OCI-LY7 (cell line): ENCODE measurements around the gene CTCF. TPM values are rescaled to one million over a fixed set of nuclear protein-coding genes. Genes with fewer than 3 reads are reported as not detected.

ENCODE experiments used
- BruUV-seq: library from RNA; stranded (reverse); fragments of 400-500 nt; replicated peaks from 2 replicates; lab custom pipeline; 2021; lab: Mats Ljungman, UMichigan
- CTCF ChIA-PET: fragments of 300-600 bp; sonication (Branson Sonifier 250); formaldehyde crosslinking; loops from one replicate; lab custom pipeline; 2022; ENCODE audit warnings: antibody characterized with exemption; ENCODE audit not compliant: unreplicated experiment; lab: Charles Lee
- POLR2A ChIA-PET: fragments of 300-600 bp; sonication (Branson Sonifier 250); formaldehyde crosslinking; loops from one replicate; lab custom pipeline; 2022; ENCODE audit warnings: antibody characterized with exemption; lab: Charles Lee
- DNase-seq: peaks from one replicate; pipeline ENCODE4 v3.0.0-alpha.2; 2015; ENCODE audit warnings: low spot score
- H2AFZ ChIP-seq: fragments of 200-600 bp; sonication (generic), shearing (Covaris generic); 2 replicates; pipeline ENCODE4 v1.6.1; 2014; ENCODE audit warnings: mild to moderate bottlenecking, antibody characterized with exemption, low read length, moderate library complexity
- H3K27ac ChIP-seq: fragments of 200-600 bp; sonication (generic); 2 replicates; pipeline ENCODE4 v1.5.1; 2014; ENCODE audit warnings: mixed run types, low read depth, mild to moderate bottlenecking, moderate library complexity, low read length, inconsistent platforms; ENCODE audit not compliant: poor library complexity, severe bottlenecking
- H3K36me3 ChIP-seq: fragments of 200-600 bp; sonication (generic); 2 replicates; pipeline ENCODE4 v1.6.1; 2014; ENCODE audit warnings: mild to moderate bottlenecking, antibody characterized with exemption, low read length, moderate library complexity, mixed read lengths; ENCODE audit not compliant: insufficient read depth
- H3K4me1 ChIP-seq: fragments of 200-600 bp; sonication (generic); 2 replicates; pipeline ENCODE4 v1.5.1; 2014; ENCODE audit warnings: mild to moderate bottlenecking, low read length; ENCODE audit not compliant: insufficient read depth, poor library complexity, severe bottlenecking
- H3K4me2 ChIP-seq: fragments of 200-600 bp; sonication (generic); 2 replicates; pipeline ENCODE4 v1.6.1; 2014; ENCODE audit warnings: mild to moderate bottlenecking, low read length
- H3K4me3 ChIP-seq: fragments of 200-600 bp; sonication (generic); 2 replicates; pipeline ENCODE4 v1.5.1; 2014; ENCODE audit warnings: mild to moderate bottlenecking, low read depth, low read length; ENCODE audit not compliant: poor library complexity, severe bottlenecking
- H3K79me2 ChIP-seq: fragments of 200-600 bp; sonication (generic); 2 replicates; pipeline ENCODE4 v1.6.1; 2016; ENCODE audit warnings: low read depth, mild to moderate bottlenecking, low read length, moderate library complexity, mixed read lengths; ENCODE audit not compliant: insufficient read depth
- H3K9me2 ChIP-seq: fragments of 200-600 bp; sonication (generic); 2 replicates; pipeline ENCODE4 v1.6.1; 2016; ENCODE audit warnings: mild to moderate bottlenecking, low read length, mixed read lengths; ENCODE audit not compliant: insufficient read depth
- H3K9me3 ChIP-seq: fragments of 200-600 bp; sonication (generic); 2 replicates; pipeline ENCODE4 v1.6.1; 2014; ENCODE audit warnings: mild to moderate bottlenecking, mixed run types, low read length, mixed read lengths
- H4K20me1 ChIP-seq: fragments of 200-600 bp; sonication (generic); 2 replicates; pipeline ENCODE4 v1.6.1; 2014; ENCODE audit warnings: mild to moderate bottlenecking, antibody characterized with exemption, low read length, moderate library complexity, mixed read lengths; ENCODE audit not compliant: insufficient read depth
- EZH2phosphoT487 ChIP-seq: fragments of 200-600 bp; sonication (generic); IDR thresholded peaks from 2 replicates; pipeline ENCODE4 v1.6.1; 2018; ENCODE audit warnings: low read depth, borderline replicate concordance, mild to moderate bottlenecking, mixed run types, antibody characterized with exemption, low read length, moderate library complexity, mixed read lengths
- intact Hi-C: fragments of 100-400 bp; cut with micrococcal nuclease; formaldehyde crosslinking; loops from one replicate; pipeline ENCODE4 v1.10.0; 2022; ENCODE audit not compliant: unreplicated experiment
- small RNA-seq: library from RNA; depleted of rRNA; stranded (forward); fragments of <200 nt; gene quantifications from one replicate; pipeline ENCODE3, GENCODE V24; 2014
- total RNA-seq, 2 experiments: library from RNA; depleted of rRNA in 1 of 2; stranded (reverse); fragments of >200 nt in 1 of 2; shearing (Covaris generic) in 1 of 2; gene quantifications; 2 replicates each; pipeline ENCODE4 v1.2.3, GENCODE V29; 2014 to 2022
- TF ChIP-seq, protein P1 (sequence below): fragments of 200-600 bp; sonication (generic); conservative IDR thresholded peaks from 2 replicates; pipeline ENCODE4 v1.5.1; 2014; ENCODE audit warnings: mild to moderate bottlenecking, antibody characterized with exemption, low read length, moderate library complexity, mixed read lengths

The CTCF gene
- total RNA-seq, 2 experiments from 2014 or later, result 70.6 to 83.5 TPM

DNA sequence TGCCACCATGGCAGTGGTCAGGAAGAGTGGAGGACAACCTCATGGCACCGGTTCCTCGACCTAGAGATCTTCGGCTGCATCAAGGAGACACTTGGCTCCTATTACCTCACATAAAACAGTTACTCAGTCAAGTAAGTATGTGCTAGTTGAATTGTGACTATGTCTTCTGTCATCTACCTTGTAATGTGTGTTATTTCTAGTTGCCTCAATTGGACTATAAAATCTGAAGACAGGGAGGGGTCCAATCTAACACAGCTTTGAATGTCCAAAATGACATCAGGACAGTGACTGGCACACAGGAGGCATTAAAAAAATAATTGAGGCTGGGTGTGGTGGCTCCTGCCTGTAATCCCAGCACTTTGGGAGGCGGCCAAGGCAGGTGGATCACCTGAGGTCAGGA is 121.4 kb downstream of the CTCF start:
- no peak for TF ChIP-seq EZH2phosphoT487
- TF ChIP-seq, protein P1, sequence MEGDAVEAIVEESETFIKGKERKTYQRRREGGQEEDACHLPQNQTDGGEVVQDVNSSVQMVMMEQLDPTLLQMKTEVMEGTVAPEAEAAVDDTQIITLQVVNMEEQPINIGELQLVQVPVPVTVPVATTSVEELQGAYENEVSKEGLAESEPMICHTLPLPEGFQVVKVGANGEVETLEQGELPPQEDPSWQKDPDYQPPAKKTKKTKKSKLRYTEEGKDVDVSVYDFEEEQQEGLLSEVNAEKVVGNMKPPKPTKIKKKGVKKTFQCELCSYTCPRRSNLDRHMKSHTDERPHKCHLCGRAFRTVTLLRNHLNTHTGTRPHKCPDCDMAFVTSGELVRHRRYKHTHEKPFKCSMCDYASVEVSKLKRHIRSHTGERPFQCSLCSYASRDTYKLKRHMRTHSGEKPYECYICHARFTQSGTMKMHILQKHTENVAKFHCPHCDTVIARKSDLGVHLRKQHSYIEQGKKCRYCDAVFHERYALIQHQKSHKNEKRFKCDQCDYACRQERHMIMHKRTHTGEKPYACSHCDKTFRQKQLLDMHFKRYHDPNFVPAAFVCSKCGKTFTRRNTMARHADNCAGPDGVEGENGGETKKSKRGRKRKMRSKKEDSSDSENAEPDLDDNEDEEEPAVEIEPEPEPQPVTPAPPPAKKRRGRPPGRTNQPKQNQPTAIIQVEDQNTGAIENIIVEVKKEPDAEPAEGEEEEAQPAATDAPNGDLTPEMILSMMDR, result no peak
- no peak overlapping the region for H3K4me3 ChIP-seq
- H3K4me2 ChIP-seq, result no peak overlapping the region
- H3K9me2 ChIP-seq, result no peaks in the 10 kb centered on the region
- H3K9me3 ChIP-seq, result no peaks in the 10 kb centered on the region
- no peaks in the 10 kb centered on the region for H4K20me1 ChIP-seq
- no TSS peak for BruUV-seq
- H3K36me3 ChIP-seq, result peaks cover 21% of the 10 kb centered on the region
- ChIA-PET POLR2A (interaction anchor here (0.6 kb wide), 1 partner anchor 1469 kb away, joined by 4 read pairs; no protein-coding TSS in a partner anchor), CTCF (no interaction called here)
- H3K4me1 ChIP-seq, result peaks cover 14% of the 10 kb centered on the region
- intact Hi-C loops, result no loop called here
- no peak overlapping the region for H3K27ac ChIP-seq
- H3K79me2 ChIP-seq, result no peaks in the 10 kb centered on the region
- H2AFZ ChIP-seq, result no peak overlapping the region
- no peak for DNase-seq

DNA sequence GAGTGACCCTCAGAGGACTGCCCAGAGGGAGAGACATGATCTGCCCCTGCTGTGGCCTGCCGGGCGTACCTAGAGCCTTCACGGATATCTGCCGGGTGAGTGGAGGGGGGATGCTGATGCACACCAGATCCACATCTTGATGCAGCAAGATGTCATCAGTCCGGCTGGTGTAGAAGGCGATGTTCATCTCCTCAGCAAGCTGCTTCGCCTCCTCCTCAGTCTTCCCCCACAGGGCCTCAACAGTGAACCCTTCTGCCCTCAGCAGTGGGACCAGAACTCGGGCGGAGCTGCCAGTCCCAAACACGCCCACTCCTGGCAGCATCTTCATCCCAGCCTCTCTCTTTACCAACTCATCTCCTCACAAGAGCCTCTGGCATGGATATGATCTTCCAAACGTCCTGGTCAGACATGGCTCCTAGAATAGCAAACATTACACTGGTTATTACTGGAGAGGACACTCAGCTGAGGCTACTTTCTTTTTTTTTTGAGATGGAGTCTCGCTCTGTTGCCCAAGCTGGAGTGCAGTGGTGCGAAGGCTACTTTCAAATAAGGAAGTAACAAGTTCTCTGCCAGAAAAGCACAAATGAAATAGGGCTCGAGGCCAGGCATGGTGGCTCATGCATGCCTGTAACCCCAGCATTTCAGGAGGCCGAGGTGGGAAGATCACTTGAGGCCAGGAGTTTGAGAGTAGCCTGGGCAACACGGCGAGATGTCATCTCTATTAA is 123.2 kb downstream of the CTCF start:
- Histone ChIP-seq H3K4me3 (no peak overlapping the region), H3K9me3 (no peaks in the 10 kb centered on the region), H3K4me1 (peaks cover 14% of the 10 kb centered on the region), H2AFZ (no peak overlapping the region), H4K20me1 (no peaks in the 10 kb centered on the region), H3K9me2 (no peaks in the 10 kb centered on the region), H3K36me3 (peaks cover 21% of the 10 kb centered on the region), H3K79me2 (no peaks in the 10 kb centered on the region), H3K4me2 (no peak overlapping the region), H3K27ac (no peak overlapping the region)
- TF ChIP-seq, protein P1, result no peak
- no peak for TF ChIP-seq EZH2phosphoT487
- CTCF ChIA-PET, result no interaction called here
- BruUV-seq, result no TSS peak
- intact Hi-C loops, result no loop called here
- peak; percentile 67 for DNase-seq
- POLR2A ChIA-PET, result interaction anchor here (1.1 to 1.3 kb wide), 2 partner anchors 131 to 159 kb away, joined by 3 read pairs; no protein-coding TSS in a partner anchor

Small RNA genes lying within 50 kb of the gene (small RNA-seq; reads per million reads assigned to genes)
- gene AC027682.3, result not detected

Other genes with a start within 250 kb of the CTCF start
- gene KCTD19, start 235.8 kb upstream of the CTCF start, total RNA-seq (2014; rRNA removed; shearing (Covaris generic)), result not detected in 2 replicates
- 0.17 and 1.4 TPM in 2 replicates for gene KCTD19, start 235.8 kb upstream of the CTCF start, total RNA-seq (2022)
- gene LRRC36, start 235.7 kb upstream of the CTCF start, total RNA-seq (2014; rRNA removed; shearing (Covaris generic)), result not detected in 2 replicates
- gene LRRC36, start 235.7 kb upstream of the CTCF start, total RNA-seq (2022), result not detected in 2 replicates
- not detected in 2 replicates for gene TPPP3, start 169.0 kb upstream of the CTCF start, total RNA-seq (2014; rRNA removed; shearing (Covaris generic))
- not detected in 2 replicates for gene TPPP3, start 169.0 kb upstream of the CTCF start, total RNA-seq (2022)
- gene ZDHHC1, start 146.0 kb upstream of the CTCF start, total RNA-seq (2014; rRNA removed; shearing (Covaris generic)), result not detected in 2 replicates
- not detected in 2 replicates for gene ZDHHC1, start 146.0 kb upstream of the CTCF start, total RNA-seq (2022)
- gene HSD11B2, start 131.4 kb upstream of the CTCF start, total RNA-seq (2014; rRNA removed; shearing (Covaris generic)), result not detected in 2 replicates
- gene HSD11B2, start 131.4 kb upstream of the CTCF start, total RNA-seq (2022), result not detected in 2 replicates
- gene ATP6V0D1, start 81.4 kb upstream of the CTCF start, total RNA-seq (2014; rRNA removed; shearing (Covaris generic)), result 13.5 and 24.4 TPM in 2 replicates
- gene ATP6V0D1, start 81.4 kb upstream of the CTCF start, total RNA-seq (2022), result 34.0 and 38.0 TPM in 2 replicates
- gene AGRP, start 79.0 kb upstream of the CTCF start, total RNA-seq (2014; rRNA removed; shearing (Covaris generic)), result not detected in 2 replicates
- 0.52 TPM in 1 of 2 replicates, not detected in the other for gene AGRP, start 79.0 kb upstream of the CTCF start, total RNA-seq (2022)
- gene RIPOR1, start 33.7 kb upstream of the CTCF start, total RNA-seq (2014; rRNA removed; shearing (Covaris generic)), result 8.9 and 9.7 TPM in 2 replicates
- gene RIPOR1, start 33.7 kb upstream of the CTCF start, total RNA-seq (2022), result 26.4 and 40.2 TPM in 2 replicates
- 98.0 and 114 TPM in 2 replicates for gene CARMIL2, start 82.6 kb downstream of the CTCF start, total RNA-seq (2014; rRNA removed; shearing (Covaris generic))
- gene CARMIL2, start 82.6 kb downstream of the CTCF start, total RNA-seq (2022), result 200 and 202 TPM in 2 replicates
- gene ACD, start 97.7 kb downstream of the CTCF start, total RNA-seq (2014; rRNA removed; shearing (Covaris generic)), result 33.7 and 41.7 TPM in 2 replicates
- gene ACD, start 97.7 kb downstream of the CTCF start, total RNA-seq (2022), result 45.4 and 50.2 TPM in 2 replicates
- 12.3 and 23.3 TPM in 2 replicates for gene PARD6A, start 98.4 kb downstream of the CTCF start, total RNA-seq (2014; rRNA removed; shearing (Covaris generic))
- 10.5 and 14.0 TPM in 2 replicates for gene PARD6A, start 98.4 kb downstream of the CTCF start, total RNA-seq (2022)
- 15.7 and 18.3 TPM in 2 replicates for gene ENKD1, start 104.2 kb downstream of the CTCF start, total RNA-seq (2014; rRNA removed; shearing (Covaris generic))
- 8.1 and 8.4 TPM in 2 replicates for gene ENKD1, start 104.2 kb downstream of the CTCF start, total RNA-seq (2022)
- gene C16orf86, start 104.3 kb downstream of the CTCF start, total RNA-seq (2014; rRNA removed; shearing (Covaris generic)), result 4.7 and 8.5 TPM in 2 replicates
- 6.8 and 7.8 TPM in 2 replicates for gene C16orf86, start 104.3 kb downstream of the CTCF start, total RNA-seq (2022)
- 13.2 and 16.2 TPM in 2 replicates for gene GFOD2, start 156.8 kb downstream of the CTCF start, total RNA-seq (2014; rRNA removed; shearing (Covaris generic))
- 18.0 and 18.5 TPM in 2 replicates for gene GFOD2, start 156.8 kb downstream of the CTCF start, total RNA-seq (2022)
- 6.7 and 12.3 TPM in 2 replicates for gene RANBP10, start 244.0 kb downstream of the CTCF start, total RNA-seq (2014; rRNA removed; shearing (Covaris generic))
- 20.0 and 21.4 TPM in 2 replicates for gene RANBP10, start 244.0 kb downstream of the CTCF start, total RNA-seq (2022)
- gene TSNAXIP1, start 244.4 kb downstream of the CTCF start, total RNA-seq (2014; rRNA removed; shearing (Covaris generic)), result 0.28 and 0.76 TPM in 2 replicates
- 0.68 and 0.91 TPM in 2 replicates for gene TSNAXIP1, start 244.4 kb downstream of the CTCF start, total RNA-seq (2022)